ENCODE data around the gene IL11RA. TPM values are rescaled to one million over a fixed set of nuclear protein-coding genes. Genes with fewer than 3 reads are reported as not detected.

The IL11RA gene
- total RNA-seq, 1 donor from 2014 or later, result 3.4 TPM

- DNase-seq (ENCODE audit: low read depth in 2 of 2), result peak; percentile 33 to 46
Measured at GRCh38 chr9:34653151-34654072, 1.4 kb downstream of the IL11RA start.

GRCh38 chr9:34654323-34655051 is 2.5 kb downstream of the IL11RA start:
- peak in 1 of 2 donors; percentile 69 for DNase-seq (ENCODE audit: low read depth in 2 of 2)

DNA sequence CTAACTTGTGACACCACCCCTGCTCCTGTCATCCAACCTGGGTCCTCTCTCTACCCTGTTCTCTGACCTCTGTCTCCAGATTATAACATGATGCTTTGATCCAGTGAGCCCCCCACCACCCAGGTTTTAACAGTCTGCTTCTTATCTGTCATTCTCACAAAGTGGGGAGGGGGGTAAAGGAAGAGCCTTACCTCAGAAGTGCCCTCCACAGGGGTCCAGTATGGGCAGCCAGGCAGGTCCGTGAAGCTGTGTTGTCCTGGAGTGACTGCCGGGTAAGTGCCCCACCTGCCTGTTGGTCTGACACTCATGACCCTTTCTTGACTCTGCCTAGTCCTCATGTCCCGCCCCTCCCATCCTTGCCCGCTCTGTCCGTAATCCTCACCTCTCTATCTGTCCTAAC is 3.4 kb downstream of the IL11RA start:
- DNase-seq (ENCODE audit: low read depth in 2 of 2), result no peak

- no peak for DNase-seq (ENCODE audit: low read depth in 2 of 2)
Measured at GRCh38 chr9:34656992-34657391, 5.0 kb downstream of the IL11RA start.

GRCh38 chr9:34658461-34658860 is 6.5 kb downstream of the IL11RA start:
- DNase-seq (ENCODE audit: low read depth in 2 of 2), result no peak

- DNase-seq (ENCODE audit: low read depth in 2 of 2), result no peak
Measured at GRCh38 chr9:34659592-34660253, 7.7 kb downstream of the IL11RA start.

DNA sequence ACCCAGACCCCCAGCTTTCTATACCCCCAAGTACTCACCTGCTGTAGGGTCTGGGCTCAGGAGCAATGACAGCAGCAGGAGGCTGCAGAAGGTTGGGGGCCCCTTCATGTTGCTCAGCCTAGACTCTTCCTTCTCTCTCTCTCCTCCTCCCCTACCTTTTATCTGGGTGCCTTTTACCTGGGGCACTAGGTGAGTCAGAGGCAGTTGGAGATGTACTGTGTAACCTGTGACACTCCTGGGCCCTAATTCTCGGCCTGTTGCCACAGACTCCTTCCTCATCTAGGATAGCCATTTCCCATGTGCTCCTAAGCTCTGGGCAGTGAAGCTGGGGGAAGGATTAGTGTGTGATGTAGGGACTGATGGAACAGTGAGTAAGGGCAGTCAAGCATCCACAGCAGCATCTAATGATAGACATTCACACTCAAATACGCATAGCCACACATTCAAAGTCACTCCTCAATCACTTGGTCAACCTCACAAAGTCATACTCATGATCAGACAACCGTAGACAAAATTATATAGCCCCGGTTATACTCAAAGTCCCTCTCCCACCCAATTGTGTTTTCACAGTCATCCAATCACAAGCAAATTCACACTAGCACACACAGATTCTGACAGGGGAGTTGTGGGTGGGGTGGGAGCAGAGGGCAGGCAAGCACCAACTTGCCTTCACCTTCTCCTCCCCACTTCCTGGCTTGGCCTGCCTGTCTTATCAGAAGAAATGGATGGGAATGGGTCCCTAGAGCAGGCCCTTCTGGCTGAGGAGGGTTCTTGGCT is 10.7 kb downstream of the IL11RA start, which contains the start of gene CCL27:
TSS of gene CCL27 (minus strand) at position 132 of the 777 bp plus-strand sequence. CDS start at position 108, 24 bp downstream.
- DNase-seq (ENCODE audit: low read depth in 2 of 2), result no peak

DNA sequence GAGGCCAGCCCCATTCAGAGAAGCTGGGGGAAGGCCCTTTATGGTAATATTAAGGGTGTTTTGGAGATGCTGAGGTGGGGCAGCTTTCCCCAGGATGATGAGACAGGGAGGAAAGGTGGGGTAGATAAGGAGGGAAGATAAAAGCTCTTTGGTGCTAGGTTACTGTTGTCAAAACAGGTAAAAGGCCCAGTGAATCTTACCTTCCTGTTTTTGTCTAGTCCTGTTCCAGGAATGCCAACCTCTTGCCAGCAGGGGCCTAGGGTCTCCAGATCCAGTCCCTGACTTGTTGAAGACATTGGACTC is 11.3 kb downstream of the IL11RA start:
- no peak for DNase-seq (ENCODE audit: low read depth in 2 of 2)

- DNase-seq (ENCODE audit: low read depth in 2 of 2), result peak; percentile 56 to 79
Measured at GRCh38 chr9:34664281-34665066, 12.5 kb downstream of the IL11RA start.

GRCh38 chr9:34665067-34665380 is 13.0 kb downstream of the IL11RA start:
- DNase-seq (ENCODE audit: low read depth in 2 of 2), result no peak

GRCh38 chr9:34665381-34666250 is 13.6 kb downstream of the IL11RA start:
- peak; percentile 85 to 91 for DNase-seq (ENCODE audit: low read depth in 2 of 2)

DNA sequence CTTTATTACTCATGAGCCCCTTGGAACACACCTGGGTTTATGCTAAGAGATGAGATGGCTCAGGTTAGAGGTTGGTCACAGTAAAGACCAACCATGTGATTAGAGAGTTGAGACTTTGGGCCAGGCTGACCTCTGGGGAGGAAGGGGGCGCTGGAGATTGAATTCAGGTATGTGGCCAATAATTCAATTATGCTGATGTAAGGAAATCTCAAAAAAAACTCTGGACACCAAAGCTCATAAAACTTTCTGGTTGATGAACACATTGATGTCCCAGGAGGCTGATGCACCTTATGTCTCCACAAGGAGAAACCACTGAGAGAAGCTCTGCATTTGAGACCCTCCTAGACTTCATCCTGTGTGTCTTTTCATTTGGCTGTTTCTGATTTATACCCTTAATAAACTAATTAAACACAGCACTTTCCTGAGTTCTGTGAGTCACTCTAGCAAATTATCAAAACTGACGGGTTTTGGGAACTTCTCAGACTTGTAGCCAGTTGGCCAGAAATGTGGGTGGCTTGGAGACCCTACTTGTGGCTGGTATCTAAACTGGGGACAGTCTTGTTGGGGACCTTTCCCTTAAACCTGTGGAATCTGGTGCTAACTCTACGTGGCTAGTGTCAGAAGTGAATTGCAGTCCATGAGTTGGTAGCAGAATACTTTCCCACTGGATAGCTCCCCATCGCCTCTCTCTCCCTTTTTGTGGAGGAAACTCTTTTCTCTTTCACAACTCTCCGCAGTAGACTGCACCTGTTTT is 18.0 kb downstream of the IL11RA start:
- no peak for DNase-seq (ENCODE audit: low read depth in 2 of 2)

DNA sequence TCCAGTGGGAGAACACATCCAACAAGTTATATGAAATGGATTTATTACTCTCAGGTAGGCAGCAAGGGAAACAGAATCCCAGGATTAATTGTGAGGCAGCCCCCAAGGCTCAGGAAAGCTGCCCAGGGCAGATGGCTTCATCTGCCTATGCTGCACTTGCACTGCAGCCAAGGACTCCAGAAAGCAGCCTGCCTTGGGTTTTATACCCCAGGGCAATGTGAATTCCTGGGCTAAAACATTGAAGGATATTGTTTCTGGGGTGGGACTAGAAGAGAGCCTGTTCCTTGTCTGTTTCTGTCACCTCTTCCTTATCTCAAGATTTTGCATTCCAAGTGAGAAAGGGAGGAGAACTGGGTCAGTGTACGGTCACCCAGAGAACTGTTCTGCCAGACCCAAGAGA is 19.3 kb downstream of the IL11RA start:
- DNase-seq (ENCODE audit: low read depth in 2 of 2), result no peak

- no peak for DNase-seq (ENCODE audit: low read depth in 2 of 2)
Measured at GRCh38 chr9:34674440-34674839, 22.5 kb downstream of the IL11RA start.

DNA sequence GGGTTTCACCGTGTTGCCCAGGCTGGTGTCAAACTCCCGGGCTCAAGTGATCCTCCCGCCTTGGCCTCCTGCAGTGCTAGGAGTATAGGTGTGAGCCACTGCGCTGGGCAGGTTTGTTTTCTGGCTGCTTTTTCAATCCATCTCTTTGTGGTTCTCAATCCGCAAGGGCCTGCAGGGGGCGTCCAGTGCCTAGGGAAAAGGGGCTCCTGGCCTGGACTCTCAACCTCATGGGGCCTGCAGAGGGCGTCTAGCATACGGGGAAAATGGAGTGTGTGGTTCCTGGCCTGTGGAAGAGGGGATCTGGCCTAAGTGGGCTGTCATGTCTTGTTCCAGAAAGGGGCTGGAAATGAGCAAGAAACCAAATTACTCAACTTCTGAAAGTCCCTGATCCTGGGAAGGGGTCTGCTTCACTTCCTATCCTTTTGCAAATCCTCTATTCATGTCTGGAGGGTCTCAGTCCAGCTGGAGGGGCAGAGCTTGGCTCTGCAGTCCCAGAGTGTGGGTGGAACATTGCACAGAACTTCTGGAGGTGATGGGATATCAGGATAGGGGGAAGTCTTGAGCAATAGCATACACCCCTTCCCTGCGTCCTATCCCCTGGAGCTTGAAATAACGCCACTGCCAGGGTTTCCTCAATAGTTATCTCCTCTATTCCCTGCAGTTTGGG is 23.2 kb downstream of the IL11RA start:
- peak; percentile 80 to 87 for DNase-seq (ENCODE audit: low read depth in 2 of 2)

DNA sequence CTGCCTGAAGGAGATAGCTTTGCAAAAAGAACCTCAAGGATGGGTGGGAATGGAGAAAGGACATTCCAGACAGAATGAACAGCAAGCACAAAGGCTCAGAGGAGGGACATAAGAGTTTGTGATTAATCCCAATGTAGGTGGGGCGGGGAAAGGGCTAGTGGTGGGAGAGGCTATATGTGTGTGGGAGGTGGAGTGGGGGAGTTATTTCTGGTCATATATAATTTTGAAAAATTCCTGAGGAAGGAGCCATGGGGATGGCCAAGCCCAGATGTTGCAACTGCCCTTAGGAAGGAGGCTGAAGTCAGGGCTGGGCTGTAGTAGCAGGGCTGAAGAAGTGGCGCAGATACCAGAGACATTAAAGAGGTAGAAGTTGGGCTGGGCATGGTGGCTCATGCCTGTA is 23.9 kb downstream of the IL11RA start:
- DNase-seq (ENCODE audit: low read depth in 2 of 2), result no peak

DNA sequence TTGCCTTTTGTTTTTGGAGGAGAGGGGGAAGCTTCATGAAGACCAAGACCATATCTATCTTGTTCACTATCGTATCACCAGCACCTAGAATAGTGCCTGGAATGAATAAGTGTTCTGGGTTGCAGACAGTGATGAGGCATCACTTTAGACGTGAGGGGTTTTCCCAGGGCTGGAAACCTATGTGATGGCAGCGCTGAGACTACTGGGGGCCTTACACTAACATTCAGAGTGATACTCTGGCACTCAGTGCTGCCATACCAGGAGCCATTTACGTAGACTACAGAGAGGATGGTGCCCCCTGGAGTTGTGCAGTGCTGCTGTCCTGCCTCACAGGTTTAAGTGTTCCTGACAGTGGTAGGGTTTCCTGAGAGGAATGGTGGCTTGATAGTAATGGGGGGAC is 32.2 kb downstream of the IL11RA start:
- no peak for DNase-seq (ENCODE audit: low read depth in 2 of 2)

DNA sequence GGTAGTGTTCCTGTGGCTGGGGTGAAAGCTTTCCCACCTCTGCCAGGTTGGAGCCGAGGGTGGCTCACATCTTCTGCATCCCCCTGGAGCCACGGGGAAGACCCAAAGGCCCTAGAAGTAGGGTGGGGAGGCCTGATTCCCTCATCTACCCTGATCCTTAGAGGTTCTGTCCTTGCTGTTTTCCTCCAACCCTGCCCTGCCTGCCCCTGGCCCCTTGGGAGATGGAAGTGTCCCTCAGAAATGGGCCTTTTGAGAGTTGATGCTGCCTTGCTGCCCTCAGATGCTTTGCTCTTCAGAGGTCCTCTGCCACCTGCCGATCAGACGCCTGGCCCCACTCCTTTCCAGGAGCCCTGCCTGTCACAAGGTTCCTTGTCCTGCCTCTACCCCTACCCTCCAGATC is 32.8 kb downstream of the IL11RA start:
- DNase-seq (ENCODE audit: low read depth in 2 of 2), result no peak

DNA sequence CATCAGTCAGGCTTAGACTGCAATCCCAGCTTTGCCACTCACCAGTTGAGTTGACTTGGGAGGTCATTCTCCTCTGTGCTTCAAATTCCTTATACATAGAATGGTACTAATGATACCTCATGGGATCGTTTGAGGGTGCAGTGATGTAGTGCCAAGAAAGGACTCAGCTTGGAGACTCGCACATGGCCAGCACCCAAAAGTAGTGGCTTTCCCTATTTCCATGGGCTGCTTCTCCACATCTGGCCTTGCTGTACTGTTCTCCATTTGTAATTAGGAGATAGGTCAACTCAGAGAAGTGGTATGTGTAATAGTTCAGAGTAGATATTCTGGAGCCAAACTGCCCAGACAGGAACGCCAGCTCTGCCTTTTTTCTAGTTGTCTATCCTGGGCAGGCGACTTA is 33.6 kb downstream of the IL11RA start:
- no peak for DNase-seq (ENCODE audit: low read depth in 2 of 2)

Data from lung microvascular endothelial cell (primary cell).